K562 (cell line): ENCODE measurements around the gene FUT4. TPM values are rescaled to one million over a fixed set of nuclear protein-coding genes. Genes with fewer than 3 reads are reported as not detected.

Source experiments
- CBX1 ChIP-seq: sonication (generic); IDR thresholded peaks from 2 replicates; pipeline ENCODE4 v1.6.1; 2016; ENCODE audit warnings: antibody characterized with exemption, low read depth, mild to moderate bottlenecking
- CEBPB ChIP-seq: fragments of 450-650 bp; IDR thresholded peaks from 2 replicates; pipeline ENCODE4 v1.6.1; 2016; ENCODE audit warnings: missing genetic modification characterization, missing compliant biosample characterization
- CEBPG ChIP-seq, 3 experiments: fragments of 200-800 bp in 1 of 3; sonication (Bioruptor generic) in 1 of 3; sonication (generic) in 1 of 3; formaldehyde crosslinking in 1 of 3; IDR thresholded peaks in 2 of 3; conservative IDR thresholded peaks in 1 of 3; 2 replicates each; pipeline versions ENCODE4 v1.6.1 to v1.8.0; 2016 to 2022; ENCODE audit warnings: missing compliant biosample characterization in 2 of 3, missing genetic modification characterization in 2 of 3, mild to moderate bottlenecking in 1 of 3, missing genetic modification reagents in 1 of 3
- FOXK1 ChIP-seq: sonication (generic); formaldehyde crosslinking; IDR thresholded peaks from 2 replicates; pipeline ENCODE4 v1.8.0; 2022; ENCODE audit warnings: missing genetic modification reagents, mild to moderate bottlenecking, borderline replicate concordance
- HDAC8 ChIP-seq: fragments of 450-650 bp; IDR thresholded peaks from 2 replicates; pipeline ENCODE4 v1.6.1; 2016; ENCODE audit warnings: mild to moderate bottlenecking, missing genetic modification characterization, moderate library complexity, missing compliant biosample characterization
- KAT7 ChIP-seq: sonication (generic); formaldehyde crosslinking; IDR thresholded peaks from 2 replicates; pipeline ENCODE4 v1.8.0; 2022; ENCODE audit warnings: missing genetic modification reagents, mild to moderate bottlenecking, borderline replicate concordance
- LCOR ChIP-seq: sonication (generic); formaldehyde crosslinking; IDR thresholded peaks from 2 replicates; pipeline ENCODE4 v1.8.0; 2022; ENCODE audit warnings: mild to moderate bottlenecking, missing genetic modification reagents
- MECOM ChIP-seq: fragments of 250-450 bp; sonication (Bioruptor Pico); IDR thresholded peaks from 2 replicates; pipeline ENCODE4 v1.8.0; 2022; ENCODE audit warnings: inconsistent platforms
- RUNX1 ChIP-seq: sonication (generic); IDR thresholded peaks from 2 replicates; pipeline ENCODE4 v1.6.1; 2016; ENCODE audit warnings: antibody characterized with exemption, low read depth
- TCF7 ChIP-seq: sonication (generic); IDR thresholded peaks from 2 replicates; pipeline ENCODE4 v1.6.1; 2016; ENCODE audit warnings: antibody characterized with exemption, borderline replicate concordance
- TFE3 ChIP-seq: fragments of 450-650 bp; formaldehyde crosslinking; IDR thresholded peaks from 2 replicates; pipeline ENCODE4 v1.4.0; 2020; ENCODE audit warnings: mild to moderate bottlenecking, mixed read lengths
- ZBTB43 ChIP-seq: sonication (generic); formaldehyde crosslinking; IDR thresholded peaks from 2 replicates; pipeline ENCODE4 v1.8.0; 2023; ENCODE audit warnings: mild to moderate bottlenecking, missing genetic modification reagents
- ZNF699 ChIP-seq: fragments of 250-450 bp; sonication (Bioruptor Pico); IDR thresholded peaks from 2 replicates; pipeline ENCODE4 v1.8.0; 2021; ENCODE audit warnings: mild to moderate bottlenecking, moderate library complexity; ENCODE audit not compliant: insufficient replicate concordance
- polyA plus RNA-seq, 8 experiments: library from polyadenylated mRNA; depleted of rRNA in 4 of 8; stranded (reverse) in 5 of 8; unstranded in 3 of 8; fragments of >200 nt; fragmentation: Nextera tagmentation in 2 of 8; fragmentation: Illumina TruSeq in 1 of 8; extraction: Ambion mirVana in 2 of 8; extraction: Trizol in 1 of 8; gene quantifications; 2 replicates each; pipeline versions ENCODE4 v1.2.1 to v1.2.3, GENCODE V29; 2011 to 2014; ENCODE audit warnings: inconsistent platforms in 1 of 8, missing spikeins in 1 of 8
- total RNA-seq, 7 experiments: library from RNA; depleted of rRNA in 6 of 7; stranded (reverse); fragments of >200 nt in 6 of 7; fragmentation: Illumina TruSeq in 2 of 7; extraction: Trizol in 2 of 7; gene quantifications; 2 replicates each; pipeline versions ENCODE4 v1.2.1 to v1.2.3, GENCODE V29; 2011 to 2021; ENCODE audit warnings: low replicate concordance in 1 of 7
- TF ChIP-seq, protein P1 (sequence below): fragments of 250-450 bp; sonication (Bioruptor Pico); IDR thresholded peaks from 2 replicates; pipeline ENCODE4 v1.5.1; 2021; ENCODE audit warnings: mild to moderate bottlenecking
- TF ChIP-seq, protein P2 (sequence below), 2 experiments: fragments of 450-650 bp; IDR thresholded peaks; 2 replicates each; pipeline ENCODE4 v1.6.1; 2018; ENCODE audit warnings: mild to moderate bottlenecking in 2 of 2, low read depth in 1 of 2; ENCODE audit not compliant: partially characterized antibody in 2 of 2
- TF ChIP-seq, protein P3 (sequence below): fragments of 450-650 bp; IDR thresholded peaks from 2 replicates; pipeline ENCODE4 v1.6.1; 2016; ENCODE audit warnings: mild to moderate bottlenecking

FUT4 gene
- total and polyA plus RNA-seq, 9 of the 15 experiments (the other 6 are each of a cell fraction or from before 2014, with no cell fraction given): 1.1 to 8.9 (median 5.5) TPM

GRCh38 chr11:94494126-94494680, 49.5 kb upstream of the FUT4 start (continued):
- TF ChIP-seq, protein P1, sequence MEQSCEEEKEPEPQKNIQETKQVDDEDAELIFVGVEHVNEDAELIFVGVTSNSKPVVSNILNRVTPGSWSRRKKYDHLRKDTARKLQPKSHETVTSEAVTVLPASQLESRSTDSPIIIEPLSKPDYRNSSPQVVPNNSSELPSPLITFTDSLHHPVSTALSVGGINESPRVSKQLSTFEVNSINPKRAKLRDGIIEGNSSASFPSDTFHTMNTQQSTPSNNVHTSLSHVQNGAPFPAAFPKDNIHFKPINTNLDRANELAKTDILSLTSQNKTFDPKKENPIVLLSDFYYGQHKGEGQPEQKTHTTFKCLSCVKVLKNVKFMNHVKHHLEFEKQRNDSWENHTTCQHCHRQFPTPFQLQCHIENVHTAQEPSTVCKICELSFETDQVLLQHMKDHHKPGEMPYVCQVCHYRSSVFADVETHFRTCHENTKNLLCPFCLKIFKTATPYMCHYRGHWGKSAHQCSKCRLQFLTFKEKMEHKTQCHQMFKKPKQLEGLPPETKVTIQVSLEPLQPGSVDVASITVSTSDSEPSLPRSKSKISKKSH (CRISPR knock-in tag): no peak
- TF ChIP-seq CEBPB (tag) (no peak), HDAC8 (tag) (no peak), TFE3 (CRISPR knock-in tag) (no peak), FOXK1 (CRISPR knock-in tag) (no peak), CBX1 (no peak), TCF7 (no peak), ZNF699 (CRISPR knock-in tag) (no peak), CEBPG (CRISPR knock-in tag; IDR thresholded peaks at IDR 0.05) (no peak), CEBPG (tag; conservative IDR thresholded peaks at IDR 0.05 in 1 of 2, IDR thresholded peaks at IDR 0.05 in 1 of 2) (no peak), MECOM (no peak), KAT7 (CRISPR knock-in tag) (no peak), ZBTB43 (CRISPR knock-in tag) (no peak; the same call in 1 of the 2 replicates), LCOR (CRISPR knock-in tag) (no peak), RUNX1 (no peak)
- TF ChIP-seq, protein P2, sequence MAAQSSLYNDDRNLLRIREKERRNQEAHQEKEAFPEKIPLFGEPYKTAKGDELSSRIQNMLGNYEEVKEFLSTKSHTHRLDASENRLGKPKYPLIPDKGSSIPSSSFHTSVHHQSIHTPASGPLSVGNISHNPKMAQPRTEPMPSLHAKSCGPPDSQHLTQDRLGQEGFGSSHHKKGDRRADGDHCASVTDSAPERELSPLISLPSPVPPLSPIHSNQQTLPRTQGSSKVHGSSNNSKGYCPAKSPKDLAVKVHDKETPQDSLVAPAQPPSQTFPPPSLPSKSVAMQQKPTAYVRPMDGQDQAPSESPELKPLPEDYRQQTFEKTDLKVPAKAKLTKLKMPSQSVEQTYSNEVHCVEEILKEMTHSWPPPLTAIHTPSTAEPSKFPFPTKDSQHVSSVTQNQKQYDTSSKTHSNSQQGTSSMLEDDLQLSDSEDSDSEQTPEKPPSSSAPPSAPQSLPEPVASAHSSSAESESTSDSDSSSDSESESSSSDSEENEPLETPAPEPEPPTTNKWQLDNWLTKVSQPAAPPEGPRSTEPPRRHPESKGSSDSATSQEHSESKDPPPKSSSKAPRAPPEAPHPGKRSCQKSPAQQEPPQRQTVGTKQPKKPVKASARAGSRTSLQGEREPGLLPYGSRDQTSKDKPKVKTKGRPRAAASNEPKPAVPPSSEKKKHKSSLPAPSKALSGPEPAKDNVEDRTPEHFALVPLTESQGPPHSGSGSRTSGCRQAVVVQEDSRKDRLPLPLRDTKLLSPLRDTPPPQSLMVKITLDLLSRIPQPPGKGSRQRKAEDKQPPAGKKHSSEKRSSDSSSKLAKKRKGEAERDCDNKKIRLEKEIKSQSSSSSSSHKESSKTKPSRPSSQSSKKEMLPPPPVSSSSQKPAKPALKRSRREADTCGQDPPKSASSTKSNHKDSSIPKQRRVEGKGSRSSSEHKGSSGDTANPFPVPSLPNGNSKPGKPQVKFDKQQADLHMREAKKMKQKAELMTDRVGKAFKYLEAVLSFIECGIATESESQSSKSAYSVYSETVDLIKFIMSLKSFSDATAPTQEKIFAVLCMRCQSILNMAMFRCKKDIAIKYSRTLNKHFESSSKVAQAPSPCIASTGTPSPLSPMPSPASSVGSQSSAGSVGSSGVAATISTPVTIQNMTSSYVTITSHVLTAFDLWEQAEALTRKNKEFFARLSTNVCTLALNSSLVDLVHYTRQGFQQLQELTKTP (IDR thresholded peaks at IDR 0.05; ENCODE audit: low read depth in 1 of 2, partially characterized antibody in 2 of 2): peak in 1 of 2 experiments; percentile 74
- TF ChIP-seq, protein P3, sequence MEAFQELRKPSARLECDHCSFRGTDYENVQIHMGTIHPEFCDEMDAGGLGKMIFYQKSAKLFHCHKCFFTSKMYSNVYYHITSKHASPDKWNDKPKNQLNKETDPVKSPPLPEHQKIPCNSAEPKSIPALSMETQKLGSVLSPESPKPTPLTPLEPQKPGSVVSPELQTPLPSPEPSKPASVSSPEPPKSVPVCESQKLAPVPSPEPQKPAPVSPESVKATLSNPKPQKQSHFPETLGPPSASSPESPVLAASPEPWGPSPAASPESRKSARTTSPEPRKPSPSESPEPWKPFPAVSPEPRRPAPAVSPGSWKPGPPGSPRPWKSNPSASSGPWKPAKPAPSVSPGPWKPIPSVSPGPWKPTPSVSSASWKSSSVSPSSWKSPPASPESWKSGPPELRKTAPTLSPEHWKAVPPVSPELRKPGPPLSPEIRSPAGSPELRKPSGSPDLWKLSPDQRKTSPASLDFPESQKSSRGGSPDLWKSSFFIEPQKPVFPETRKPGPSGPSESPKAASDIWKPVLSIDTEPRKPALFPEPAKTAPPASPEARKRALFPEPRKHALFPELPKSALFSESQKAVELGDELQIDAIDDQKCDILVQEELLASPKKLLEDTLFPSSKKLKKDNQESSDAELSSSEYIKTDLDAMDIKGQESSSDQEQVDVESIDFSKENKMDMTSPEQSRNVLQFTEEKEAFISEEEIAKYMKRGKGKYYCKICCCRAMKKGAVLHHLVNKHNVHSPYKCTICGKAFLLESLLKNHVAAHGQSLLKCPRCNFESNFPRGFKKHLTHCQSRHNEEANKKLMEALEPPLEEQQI: no peak
